Fibroblast of villous mesenchyme (primary cell): ENCODE measurements around the gene ZNF212. TPM values are rescaled to one million over a fixed set of nuclear protein-coding genes. Genes with fewer than 3 reads are reported as not detected.

Experiments
- DNase-seq: peaks from one replicate; pipeline ENCODE4 v3.0.0-alpha.2; 2010; ENCODE audit warnings: low read depth
- H3K4me3 ChIP-seq: 2 replicates; pipeline ENCODE4 v1.5.1; 2011; ENCODE audit warnings: low read depth, mild to moderate bottlenecking, low read length
- total RNA-seq: library from RNA; depleted of rRNA; stranded (reverse); fragments of >200 nt; gene quantifications from 2 replicates; pipeline ENCODE4 v1.2.3, GENCODE V29; 2012
- TF ChIP-seq, protein P1 (sequence below): IDR thresholded peaks from 2 replicates; pipeline ENCODE4 v1.5.1; 2012; ENCODE audit warnings: low read depth, mild to moderate bottlenecking, low read length; ENCODE audit not compliant: insufficient read depth

Gene ZNF212
- total RNA-seq, 1 donor, result 6.5 TPM

DNA sequence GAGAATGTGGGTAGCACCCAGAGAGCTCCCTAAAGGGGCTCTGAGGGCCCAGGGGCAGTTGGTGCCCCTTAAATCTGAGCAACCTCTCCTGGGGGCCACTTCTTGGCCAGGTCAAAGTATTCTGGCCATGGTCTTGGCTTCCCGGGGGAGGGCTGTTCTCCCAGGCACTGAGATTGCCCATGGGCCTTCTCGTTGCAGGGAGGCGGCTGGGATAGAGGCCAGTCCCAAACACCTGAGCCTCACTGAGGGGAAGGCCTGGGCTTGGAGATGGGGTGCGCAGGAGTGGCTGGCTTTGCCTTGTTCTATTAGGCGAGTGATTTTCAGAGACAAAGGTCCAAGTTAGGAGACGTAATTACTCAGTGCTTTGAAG, 56.0 kb downstream of the ZNF212 start:
- H3K4me3 ChIP-seq, result no peak overlapping the region
- no peak for DNase-seq
- TF ChIP-seq, protein P1, sequence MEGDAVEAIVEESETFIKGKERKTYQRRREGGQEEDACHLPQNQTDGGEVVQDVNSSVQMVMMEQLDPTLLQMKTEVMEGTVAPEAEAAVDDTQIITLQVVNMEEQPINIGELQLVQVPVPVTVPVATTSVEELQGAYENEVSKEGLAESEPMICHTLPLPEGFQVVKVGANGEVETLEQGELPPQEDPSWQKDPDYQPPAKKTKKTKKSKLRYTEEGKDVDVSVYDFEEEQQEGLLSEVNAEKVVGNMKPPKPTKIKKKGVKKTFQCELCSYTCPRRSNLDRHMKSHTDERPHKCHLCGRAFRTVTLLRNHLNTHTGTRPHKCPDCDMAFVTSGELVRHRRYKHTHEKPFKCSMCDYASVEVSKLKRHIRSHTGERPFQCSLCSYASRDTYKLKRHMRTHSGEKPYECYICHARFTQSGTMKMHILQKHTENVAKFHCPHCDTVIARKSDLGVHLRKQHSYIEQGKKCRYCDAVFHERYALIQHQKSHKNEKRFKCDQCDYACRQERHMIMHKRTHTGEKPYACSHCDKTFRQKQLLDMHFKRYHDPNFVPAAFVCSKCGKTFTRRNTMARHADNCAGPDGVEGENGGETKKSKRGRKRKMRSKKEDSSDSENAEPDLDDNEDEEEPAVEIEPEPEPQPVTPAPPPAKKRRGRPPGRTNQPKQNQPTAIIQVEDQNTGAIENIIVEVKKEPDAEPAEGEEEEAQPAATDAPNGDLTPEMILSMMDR, result no peak

DNA sequence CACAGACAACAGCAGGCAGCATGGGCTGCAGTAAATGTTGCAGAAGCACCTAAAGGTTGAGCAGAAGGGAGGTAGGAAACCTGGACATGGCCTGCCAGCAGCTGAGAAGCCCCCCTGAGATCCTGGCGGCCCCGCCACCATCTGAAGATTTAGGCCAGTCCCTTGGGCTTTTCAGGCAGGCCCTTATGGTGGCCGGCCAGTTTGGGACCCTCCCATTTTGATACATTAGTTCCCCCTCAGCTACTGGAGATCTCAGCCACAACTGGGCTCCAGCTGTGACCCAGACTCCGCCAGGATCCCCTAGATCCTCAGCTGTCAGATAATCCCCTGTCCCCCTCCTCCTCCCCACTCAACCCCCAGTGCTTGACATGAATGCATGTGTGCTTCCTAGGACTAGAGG, 56.9 kb downstream of the ZNF212 start:
- TF ChIP-seq, protein P1, result no peak
- no peak for DNase-seq
- no peak overlapping the region for H3K4me3 ChIP-seq

DNA sequence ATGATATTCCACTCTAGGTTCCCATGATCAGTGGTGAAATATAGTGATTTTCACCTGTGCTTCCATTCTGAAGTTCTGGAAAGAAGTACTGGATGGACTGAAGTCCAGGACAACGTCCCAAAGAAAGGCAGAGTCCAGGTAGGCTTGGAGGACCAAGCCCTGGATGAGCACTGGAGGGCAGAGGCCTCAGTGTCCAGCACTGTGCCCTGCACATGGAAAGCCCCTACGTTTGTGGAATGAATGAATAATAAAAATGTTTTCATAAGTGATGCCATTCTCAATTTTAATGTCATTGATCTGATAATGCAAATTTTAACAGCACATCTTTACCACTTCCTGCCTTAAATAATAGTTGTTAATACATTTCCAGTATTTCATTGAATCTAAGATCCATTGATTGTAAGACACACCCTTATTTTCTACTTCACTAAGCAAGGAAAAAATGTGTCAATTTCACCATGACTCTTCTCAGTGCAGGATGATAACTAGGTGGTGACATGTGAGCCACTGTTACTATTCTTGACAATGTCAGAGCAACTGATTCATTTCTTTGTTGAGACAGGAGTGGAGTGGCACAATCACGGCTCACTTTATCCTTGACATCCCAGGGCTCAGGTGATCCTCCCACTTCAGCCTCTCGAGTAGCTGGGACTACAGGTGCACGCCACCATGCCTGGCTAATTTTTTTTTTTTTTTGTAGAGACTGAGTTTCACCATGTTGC, 57.7 kb downstream of the ZNF212 start:
- TF ChIP-seq, protein P1, result no peak
- DNase-seq, result no peak
- no peak overlapping the region for H3K4me3 ChIP-seq

DNA sequence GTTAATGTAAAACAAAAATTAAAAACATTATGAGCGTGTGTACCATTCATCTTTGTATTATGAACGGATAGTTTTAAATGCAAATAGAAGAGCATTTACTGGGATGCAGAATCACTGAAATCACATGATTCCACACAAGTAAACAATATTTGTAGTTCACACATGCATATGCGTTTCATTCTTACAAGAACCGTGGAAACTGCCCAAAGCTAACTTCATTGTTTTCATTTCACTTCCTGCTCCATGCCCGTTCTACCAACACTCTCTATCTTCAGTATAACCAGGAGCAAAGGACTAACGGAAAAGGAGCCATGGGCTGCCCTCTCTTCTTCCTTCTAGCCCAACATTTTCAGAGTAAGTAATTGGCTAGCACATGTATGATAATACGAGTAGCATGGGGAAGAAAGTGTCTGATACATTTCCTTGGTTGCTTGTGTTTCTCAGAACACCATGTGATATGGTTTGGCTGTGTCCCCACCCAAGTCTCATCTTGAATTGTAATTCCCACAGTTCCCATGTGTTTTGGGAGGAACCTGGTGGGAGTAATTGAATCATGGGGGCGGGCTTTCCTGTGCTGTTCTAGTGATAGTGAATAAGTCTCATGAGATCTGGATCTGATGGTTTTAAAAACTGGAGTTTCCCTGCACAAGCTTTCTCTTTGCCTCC, 61.3 kb downstream of the ZNF212 start:
- DNase-seq, result no peak
- H3K4me3 ChIP-seq, result no peak overlapping the region
- TF ChIP-seq, protein P1, result no peak

DNA sequence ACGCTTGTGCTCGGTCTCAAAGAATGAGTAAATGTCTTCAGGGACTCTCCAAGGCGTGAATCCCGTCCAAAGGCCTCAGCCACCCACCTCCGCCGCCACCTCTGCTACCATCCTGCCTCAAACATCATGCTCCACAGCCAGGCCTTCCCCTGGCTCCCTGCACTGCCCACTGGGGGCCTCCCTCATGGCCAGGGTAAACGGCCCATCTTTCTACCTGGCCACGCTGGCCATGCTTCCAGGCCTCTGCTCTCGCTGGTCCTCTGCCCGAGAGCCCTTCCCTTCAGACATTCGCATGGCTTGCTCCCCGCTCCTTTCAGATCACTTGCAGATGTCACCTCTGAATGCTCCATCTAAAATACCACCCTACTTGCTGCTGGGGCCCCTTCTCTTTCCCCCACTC, 62.8 kb downstream of the ZNF212 start:
- TF ChIP-seq, protein P1, result no peak
- H3K4me3 ChIP-seq, result no peak overlapping the region
- DNase-seq, result no peak

DNA sequence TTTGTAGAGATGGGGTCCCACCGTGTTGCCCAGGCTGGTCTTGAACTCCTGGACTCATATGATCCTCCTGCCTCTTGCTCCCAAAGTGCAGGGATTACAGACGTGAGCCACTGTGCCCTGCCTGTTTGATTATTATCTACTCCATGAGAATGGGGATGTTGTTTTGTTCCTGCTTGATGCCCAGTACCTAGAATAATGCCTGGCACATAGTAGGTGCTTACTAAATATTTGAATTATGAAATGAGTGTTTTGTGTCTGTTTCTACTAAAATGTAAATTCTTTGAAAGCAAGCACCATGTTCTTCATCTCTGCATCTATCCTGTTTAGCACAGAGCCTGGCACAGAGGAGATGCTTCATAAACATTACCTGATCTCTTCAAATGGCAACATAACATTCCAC, 63.4 kb downstream of the ZNF212 start:
- H3K4me3 ChIP-seq, result no peak overlapping the region
- DNase-seq, result no peak
- TF ChIP-seq, protein P1, result no peak

DNA sequence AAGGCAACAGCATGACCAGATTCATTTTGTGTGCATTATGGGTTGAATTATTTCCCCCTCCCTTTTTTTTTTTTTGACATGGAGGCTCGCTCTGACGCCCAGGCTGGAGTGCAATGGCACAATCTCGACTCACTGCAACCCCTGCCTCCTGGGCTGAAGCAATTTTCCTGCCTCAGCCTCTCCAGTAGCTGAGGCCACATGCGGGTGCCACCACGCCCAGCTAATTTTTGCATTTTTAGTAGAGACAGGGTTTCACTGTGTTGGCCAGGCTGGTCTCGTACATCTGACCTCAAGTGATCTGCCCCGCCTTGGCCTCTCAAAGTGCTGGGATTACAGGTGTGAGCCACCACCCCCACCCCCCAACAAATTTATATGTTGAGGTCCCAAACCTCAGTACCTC, 64.6 kb downstream of the ZNF212 start:
- no peak for DNase-seq
- TF ChIP-seq, protein P1, result no peak
- H3K4me3 ChIP-seq, result no peak overlapping the region
